ENCODE measurements around the gene DIDO1. TPM values are rescaled to one million over a fixed set of nuclear protein-coding genes. Genes with fewer than 3 reads are reported as not detected.

DIDO1 gene
- total RNA-seq, 1 donor from 2014 or later: 53.6 TPM

DNA sequence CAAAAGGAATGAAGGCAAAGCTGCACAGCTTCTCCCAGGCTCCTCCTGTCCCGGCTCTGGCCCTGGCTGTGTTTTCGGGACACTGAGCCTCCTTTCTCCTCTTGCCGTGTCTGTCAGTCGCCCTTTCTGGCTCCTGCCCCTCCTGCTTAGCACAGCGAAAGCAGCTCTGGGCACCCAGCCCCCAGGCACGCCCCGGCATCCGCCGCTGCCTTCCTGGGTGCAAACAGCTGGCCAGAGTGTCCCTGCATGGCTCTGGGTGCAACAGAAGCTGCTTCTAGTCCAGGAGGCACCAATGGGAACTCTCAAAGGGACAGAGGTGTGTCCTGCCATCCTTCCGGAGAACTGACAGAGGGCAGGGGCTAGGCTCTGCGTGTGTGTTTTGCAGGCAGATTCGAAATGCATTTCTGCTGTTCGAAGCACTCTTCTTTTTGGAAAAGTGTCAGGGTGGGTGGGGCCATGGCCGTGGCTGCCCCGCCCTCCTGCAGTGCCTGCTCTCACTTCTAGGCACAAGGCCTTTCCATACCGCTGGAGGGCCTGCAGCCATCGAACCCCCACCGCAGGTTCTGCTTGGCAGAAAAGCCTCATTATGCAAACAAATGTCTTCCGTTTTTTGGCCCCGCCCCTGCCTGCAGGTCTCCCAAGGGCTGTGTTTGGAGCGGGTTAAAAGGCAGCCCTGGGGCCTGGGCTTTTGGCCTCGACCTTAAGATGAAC lies 93.9 kb downstream of the DIDO1 start:
- Mint-ChIP-seq H3K4me1 (ENCODE audit: unreplicated experiment) (peaks cover 19% of the 10 kb centered on the region), H3K27ac (ENCODE audit: unreplicated experiment) (no peak overlapping the region)
- TF ChIP-seq, protein P1, sequence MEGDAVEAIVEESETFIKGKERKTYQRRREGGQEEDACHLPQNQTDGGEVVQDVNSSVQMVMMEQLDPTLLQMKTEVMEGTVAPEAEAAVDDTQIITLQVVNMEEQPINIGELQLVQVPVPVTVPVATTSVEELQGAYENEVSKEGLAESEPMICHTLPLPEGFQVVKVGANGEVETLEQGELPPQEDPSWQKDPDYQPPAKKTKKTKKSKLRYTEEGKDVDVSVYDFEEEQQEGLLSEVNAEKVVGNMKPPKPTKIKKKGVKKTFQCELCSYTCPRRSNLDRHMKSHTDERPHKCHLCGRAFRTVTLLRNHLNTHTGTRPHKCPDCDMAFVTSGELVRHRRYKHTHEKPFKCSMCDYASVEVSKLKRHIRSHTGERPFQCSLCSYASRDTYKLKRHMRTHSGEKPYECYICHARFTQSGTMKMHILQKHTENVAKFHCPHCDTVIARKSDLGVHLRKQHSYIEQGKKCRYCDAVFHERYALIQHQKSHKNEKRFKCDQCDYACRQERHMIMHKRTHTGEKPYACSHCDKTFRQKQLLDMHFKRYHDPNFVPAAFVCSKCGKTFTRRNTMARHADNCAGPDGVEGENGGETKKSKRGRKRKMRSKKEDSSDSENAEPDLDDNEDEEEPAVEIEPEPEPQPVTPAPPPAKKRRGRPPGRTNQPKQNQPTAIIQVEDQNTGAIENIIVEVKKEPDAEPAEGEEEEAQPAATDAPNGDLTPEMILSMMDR (IDR thresholded peaks at IDR 0.05): no peak

DNA sequence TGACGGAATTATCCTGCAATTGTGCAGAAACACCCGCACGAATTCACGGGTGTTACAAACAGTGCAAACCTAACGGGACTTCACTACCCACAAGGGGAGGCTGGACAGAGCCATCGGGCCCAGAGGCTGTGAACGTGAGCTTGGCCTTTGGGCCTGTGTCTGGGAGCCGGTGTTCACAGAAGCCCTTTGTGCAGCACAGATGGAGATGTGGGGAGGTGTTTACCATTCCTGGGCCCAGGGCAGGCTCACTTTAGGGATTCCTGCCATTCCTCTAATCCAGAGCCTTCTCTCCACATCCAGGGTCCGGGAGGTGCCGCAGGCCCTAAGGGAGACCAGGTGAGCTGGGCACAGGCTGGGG lies 94.5 kb downstream of the DIDO1 start:
- H3K27ac Mint-ChIP-seq (ENCODE audit: unreplicated experiment): no peak overlapping the region
- peaks cover 19% of the 10 kb centered on the region for H3K4me1 Mint-ChIP-seq (ENCODE audit: unreplicated experiment)
- no peak for DNase-seq (ENCODE audit: extremely low spot score, unreplicated experiment)
- H3K27me3 Mint-ChIP-seq (ENCODE audit: unreplicated experiment): peaks cover 2% of the 10 kb centered on the region
- H3K9me3 Mint-ChIP-seq (ENCODE audit: unreplicated experiment): no peaks in the 10 kb centered on the region
- TF ChIP-seq, protein P1 (IDR thresholded peaks at IDR 0.05): no peak
- no peak overlapping the region for H3K4me3 Mint-ChIP-seq (ENCODE audit: unreplicated experiment)
- no peaks in the 10 kb centered on the region for H3K36me3 Mint-ChIP-seq (ENCODE audit: unreplicated experiment)

More for the DNA sequence above, 93.9 kb downstream of the DIDO1 start:
- peaks cover 2% of the 10 kb centered on the region for H3K27me3 Mint-ChIP-seq (ENCODE audit: unreplicated experiment)
- no peak overlapping the region for H3K4me3 Mint-ChIP-seq (ENCODE audit: unreplicated experiment)
- H3K36me3 Mint-ChIP-seq (ENCODE audit: unreplicated experiment): no peaks in the 10 kb centered on the region
- DNase-seq (ENCODE audit: extremely low spot score, unreplicated experiment): no peak
- H3K9me3 Mint-ChIP-seq (ENCODE audit: unreplicated experiment): no peaks in the 10 kb centered on the region

DNA sequence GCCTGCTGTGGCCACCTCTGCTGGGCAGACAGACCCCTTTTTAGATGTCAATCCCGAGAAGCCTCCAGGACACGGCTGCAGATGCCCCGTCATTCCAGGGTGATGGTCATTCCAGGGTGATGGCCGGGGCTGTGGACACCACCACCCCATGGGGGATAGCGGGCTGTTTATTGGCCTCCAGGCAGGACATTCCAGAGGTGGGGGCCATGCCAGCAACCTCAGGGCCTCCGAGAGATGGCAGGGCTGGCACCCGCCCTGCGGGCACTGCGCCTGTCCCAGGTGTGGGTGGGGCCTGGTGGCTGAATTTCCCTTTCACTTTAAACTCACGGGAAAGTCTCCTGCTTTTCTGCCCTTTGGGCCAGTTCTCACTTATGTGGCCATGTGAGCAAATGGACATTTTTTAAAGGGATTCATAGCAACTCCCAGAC lies 94.9 kb downstream of the DIDO1 start:
- no peak for DNase-seq (ENCODE audit: extremely low spot score, unreplicated experiment)
- Mint-ChIP-seq H3K27ac (ENCODE audit: unreplicated experiment) (no peak overlapping the region), H3K36me3 (ENCODE audit: unreplicated experiment) (no peaks in the 10 kb centered on the region)

DNA sequence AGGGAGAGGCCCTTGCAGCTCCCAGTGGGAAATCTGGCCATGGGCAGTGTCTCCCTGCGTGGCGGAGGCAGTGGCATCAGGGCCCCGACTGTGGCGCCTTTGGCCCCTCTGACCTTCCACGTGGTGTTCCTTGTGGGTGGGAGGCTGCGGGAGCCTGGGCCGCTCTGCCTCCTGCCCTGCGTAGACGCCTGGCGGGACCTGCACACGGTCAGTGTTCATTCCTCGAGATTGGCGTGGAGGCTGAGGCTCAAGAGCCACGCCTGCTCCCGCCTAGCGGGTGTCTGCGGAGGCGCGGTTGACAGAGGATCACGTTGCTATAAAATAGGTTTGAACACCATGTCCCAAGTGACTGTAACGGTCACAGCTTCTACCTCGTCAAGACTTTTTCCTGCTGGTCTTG lies 95.5 kb downstream of the DIDO1 start:
- no peaks in the 10 kb centered on the region for H3K9me3 Mint-ChIP-seq (ENCODE audit: unreplicated experiment)
- no peak overlapping the region for H3K4me3 Mint-ChIP-seq (ENCODE audit: unreplicated experiment)
- no peaks in the 10 kb centered on the region for H3K36me3 Mint-ChIP-seq (ENCODE audit: unreplicated experiment)
- DNase-seq (ENCODE audit: extremely low spot score, unreplicated experiment): no peak
- no peaks in the 10 kb centered on the region for H3K27me3 Mint-ChIP-seq (ENCODE audit: unreplicated experiment)
- TF ChIP-seq, protein P1 (IDR thresholded peaks at IDR 0.05): no peak
- no peak overlapping the region for H3K27ac Mint-ChIP-seq (ENCODE audit: unreplicated experiment)
- peaks cover 19% of the 10 kb centered on the region for H3K4me1 Mint-ChIP-seq (ENCODE audit: unreplicated experiment)

More for the DNA sequence above, 94.9 kb downstream of the DIDO1 start:
- Mint-ChIP-seq H3K4me3 (ENCODE audit: unreplicated experiment) (no peak overlapping the region), H3K27me3 (ENCODE audit: unreplicated experiment) (no peaks in the 10 kb centered on the region), H3K9me3 (ENCODE audit: unreplicated experiment) (no peaks in the 10 kb centered on the region), H3K4me1 (ENCODE audit: unreplicated experiment) (peaks cover 19% of the 10 kb centered on the region)
- TF ChIP-seq, protein P1 (IDR thresholded peaks at IDR 0.05): no peak

DNA sequence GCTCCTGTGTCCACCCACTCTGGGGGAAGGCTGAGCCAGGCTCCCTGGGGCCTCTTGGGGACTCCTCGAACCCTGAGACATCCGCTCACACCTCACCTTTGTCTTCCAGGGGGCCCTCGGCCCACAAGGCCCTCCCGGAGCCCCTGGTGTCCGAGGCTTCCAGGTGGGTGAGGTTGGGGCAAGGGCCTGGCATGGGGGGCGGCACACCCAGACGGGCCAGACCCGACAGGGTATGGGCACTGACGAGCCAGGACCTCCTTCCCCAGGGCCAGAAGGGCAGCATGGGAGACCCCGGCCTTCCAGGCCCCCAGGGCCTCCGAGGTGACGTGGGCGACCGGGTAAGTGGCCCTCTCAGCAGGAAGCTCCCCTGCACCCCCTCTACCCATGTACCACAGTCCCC lies 96.1 kb downstream of the DIDO1 start:
- H3K4me3 Mint-ChIP-seq (ENCODE audit: unreplicated experiment): no peak overlapping the region
- DNase-seq (ENCODE audit: extremely low spot score, unreplicated experiment): no peak
- no peaks in the 10 kb centered on the region for H3K9me3 Mint-ChIP-seq (ENCODE audit: unreplicated experiment)
- H3K36me3 Mint-ChIP-seq (ENCODE audit: unreplicated experiment): no peaks in the 10 kb centered on the region
- TF ChIP-seq, protein P1 (IDR thresholded peaks at IDR 0.05): no peak
- peaks cover 19% of the 10 kb centered on the region for H3K4me1 Mint-ChIP-seq (ENCODE audit: unreplicated experiment)
- H3K27me3 Mint-ChIP-seq (ENCODE audit: unreplicated experiment): no peaks in the 10 kb centered on the region
- no peak overlapping the region for H3K27ac Mint-ChIP-seq (ENCODE audit: unreplicated experiment)

Measured in osteocyte (in vitro differentiated cells).